Measurements from ENCODE around the gene NHLH1.
"Not testable (repeated sequence)": the region's sequence is repeated elsewhere in the genome, so short reads cannot be mapped to it uniquely, and the experiment has no call there.

Gene NHLH1

GRCh38 chr1:160377585-160378206, 10.8 kb downstream of the NHLH1 start:
- Histone ChIP-seq H3K9ac (ENCODE audit: low read length) (no peak overlapping the region), H3K36me3 (ENCODE audit: low read length) (no peaks in the 10 kb centered on the region), H3K4me2 (ENCODE audit: low read depth, low read length, poor library complexity, severe bottlenecking) (no peak overlapping the region), H3K79me2 (ENCODE audit: insufficient read depth, low read length) (no peaks in the 10 kb centered on the region), H2AFZ (ENCODE audit: low read depth, low read length, severe bottlenecking) (no peak overlapping the region), H4K20me1 (ENCODE audit: low read depth, low read length) (no peaks in the 10 kb centered on the region), H3K4me3 (ENCODE audit: insufficient read depth, low read length, poor library complexity, severe bottlenecking) (no peak overlapping the region), H3K27me3 (ENCODE audit: low read length) (no peaks in the 10 kb centered on the region), H3K9me2 (replicated peaks; ENCODE audit: insufficient read depth, low read length) (no peaks in the 10 kb centered on the region), H3K27ac (ENCODE audit: low read depth, low read length) (no peak overlapping the region), H3F3A (ENCODE audit: insufficient read depth) (no peaks in the 10 kb centered on the region), H3K9me3 (ENCODE audit: insufficient read depth, low read length) (no peaks in the 10 kb centered on the region)
- no peak for TF ChIP-seq CTCF (IDR thresholded peaks at IDR 0.05; ENCODE audit: insufficient read depth, low read length, poor library complexity, severe bottlenecking)

GRCh38 chr1:160384812-160385211, 17.9 kb downstream of the NHLH1 start:
- H3K27ac ChIP-seq (ENCODE audit: low read depth, low read length); H3K9me2 ChIP-seq (replicated peaks; ENCODE audit: insufficient read depth, low read length); H3K4me2 ChIP-seq (ENCODE audit: low read depth, low read length, poor library complexity, severe bottlenecking); H3K36me3 ChIP-seq (ENCODE audit: low read length); H3K9ac ChIP-seq (ENCODE audit: low read length); H2AFZ ChIP-seq (ENCODE audit: low read depth, low read length, severe bottlenecking); H4K20me1 ChIP-seq (ENCODE audit: low read depth, low read length); H3K9me3 ChIP-seq (ENCODE audit: insufficient read depth, low read length); H3F3A ChIP-seq (ENCODE audit: insufficient read depth); H3K4me3 ChIP-seq (ENCODE audit: insufficient read depth, low read length, poor library complexity, severe bottlenecking); H3K79me2 ChIP-seq (ENCODE audit: insufficient read depth, low read length); H3K27me3 ChIP-seq (ENCODE audit: low read length): not testable (repeated sequence)

GRCh38 chr1:160388406-160388805, 21.5 kb downstream of the NHLH1 start:
- H3K4me3 ChIP-seq (ENCODE audit: insufficient read depth, low read length, poor library complexity, severe bottlenecking); H3K4me2 ChIP-seq (ENCODE audit: low read depth, low read length, poor library complexity, severe bottlenecking); H3K36me3 ChIP-seq (ENCODE audit: low read length); H3K9me3 ChIP-seq (ENCODE audit: insufficient read depth, low read length); H3K9ac ChIP-seq (ENCODE audit: low read length); H3F3A ChIP-seq (ENCODE audit: insufficient read depth); H3K27me3 ChIP-seq (ENCODE audit: low read length); H3K79me2 ChIP-seq (ENCODE audit: insufficient read depth, low read length); H2AFZ ChIP-seq (ENCODE audit: low read depth, low read length, severe bottlenecking); H3K27ac ChIP-seq (ENCODE audit: low read depth, low read length); H3K9me2 ChIP-seq (replicated peaks; ENCODE audit: insufficient read depth, low read length); H4K20me1 ChIP-seq (ENCODE audit: low read depth, low read length): not testable (repeated sequence)

- no peak overlapping the region for H3K4me3 ChIP-seq (ENCODE audit: insufficient read depth, low read length, poor library complexity, severe bottlenecking)
- H3K79me2 ChIP-seq (ENCODE audit: insufficient read depth, low read length), result no peaks in the 10 kb centered on the region
- no peak overlapping the region for H3K9ac ChIP-seq (ENCODE audit: low read length)
- TF ChIP-seq CTCF (IDR thresholded peaks at IDR 0.05; ENCODE audit: insufficient read depth, low read length, poor library complexity, severe bottlenecking) (no peak), EZH2phosphoT487 (conservative IDR thresholded peaks at IDR 0.05; ENCODE audit: low read length) (no peak)
- no peak overlapping the region for H2AFZ ChIP-seq (ENCODE audit: low read depth, low read length, severe bottlenecking)
- no peaks in the 10 kb centered on the region for H4K20me1 ChIP-seq (ENCODE audit: low read depth, low read length)
- no peaks in the 10 kb centered on the region for H3K9me2 ChIP-seq (replicated peaks; ENCODE audit: insufficient read depth, low read length)
- H3F3A ChIP-seq (ENCODE audit: insufficient read depth), result no peaks in the 10 kb centered on the region
- H3K27me3 ChIP-seq (ENCODE audit: low read length), result no peaks in the 10 kb centered on the region
- H3K36me3 ChIP-seq (ENCODE audit: low read length), result no peaks in the 10 kb centered on the region
- H3K9me3 ChIP-seq (ENCODE audit: insufficient read depth, low read length), result no peaks in the 10 kb centered on the region
- no peak overlapping the region for H3K27ac ChIP-seq (ENCODE audit: low read depth, low read length)
- no peak overlapping the region for H3K4me2 ChIP-seq (ENCODE audit: low read depth, low read length, poor library complexity, severe bottlenecking)
Observed at GRCh38 chr1:160394673-160395072, 27.8 kb downstream of the NHLH1 start.

Measured in SU-DHL-6 (cell line).